ENCODE data around the gene VASH1. TPM values are rescaled to one million over a fixed set of nuclear protein-coding genes. Genes with fewer than 3 reads are reported as not detected.
"Not testable (repeated sequence)": the region's sequence is repeated elsewhere in the genome, so short reads cannot be mapped to it uniquely, and the experiment has no call there.

The VASH1 gene
- total RNA-seq, 3 donors from 2014 or later, result 5.6 to 7.8 (median 5.8) TPM

GRCh38 chr14:76716285-76716684 is 45.0 kb upstream of the VASH1 start:
- H3K27ac ChIP-seq, result no peak overlapping the region
- DNase-seq (ENCODE audit: low spot score in 2 of 2), result no peak
- H3K4me1 ChIP-seq, result no peaks in the 10 kb centered on the region
- H3K27me3 ChIP-seq, result no peaks in the 10 kb centered on the region
- no peaks in the 10 kb centered on the region for H3K9me3 ChIP-seq
- no peak overlapping the region for H3K4me3 ChIP-seq
- TF ChIP-seq CTCF (IDR thresholded peaks at IDR 0.05) (no peak), POLR2A (IDR thresholded peaks at IDR 0.05) (no peak), POLR2AphosphoS5 (IDR thresholded peaks at IDR 0.05) (no peak)
- no peaks in the 10 kb centered on the region for H3K36me3 ChIP-seq
- intact Hi-C loops (cut with DNase I; ENCODE audit: low total_unique reads), result no loop called here

- Histone ChIP-seq H3K27me3 (no peaks in the 10 kb centered on the region), H3K9me3 (no peaks in the 10 kb centered on the region), H3K4me3 (no peak overlapping the region), H3K4me1 (no peaks in the 10 kb centered on the region), H3K27ac (no peak overlapping the region), H3K36me3 (no peaks in the 10 kb centered on the region)
- TF ChIP-seq POLR2A (IDR thresholded peaks at IDR 0.05), result no peak
- no peak for TF ChIP-seq POLR2AphosphoS5 (IDR thresholded peaks at IDR 0.05)
- no peak for TF ChIP-seq CTCF (IDR thresholded peaks at IDR 0.05)
- intact Hi-C loops (cut with DNase I; ENCODE audit: low total_unique reads), result no loop called here
- DNase-seq (ENCODE audit: low spot score in 2 of 2), result no peak
Measured at GRCh38 chr14:76717508-76718290, 43.6 kb upstream of the VASH1 start.

GRCh38 chr14:76718306-76719040 is 42.8 kb upstream of the VASH1 start:
- Histone ChIP-seq H3K36me3 (no peaks in the 10 kb centered on the region), H3K9me3 (no peaks in the 10 kb centered on the region), H3K4me3 (no peak overlapping the region), H3K4me1 (no peaks in the 10 kb centered on the region), H3K27me3 (no peaks in the 10 kb centered on the region), H3K27ac (no peak overlapping the region)
- TF ChIP-seq POLR2AphosphoS5 (IDR thresholded peaks at IDR 0.05) (no peak), POLR2A (IDR thresholded peaks at IDR 0.05) (no peak), CTCF (IDR thresholded peaks at IDR 0.05) (no peak)
- DNase-seq (ENCODE audit: low spot score in 2 of 2), result no peak
- intact Hi-C loops (cut with DNase I; ENCODE audit: low total_unique reads), result no loop called here

GRCh38 chr14:76719666-76720065 is 41.6 kb upstream of the VASH1 start:
- H3K9me3 ChIP-seq, result no peaks in the 10 kb centered on the region
- H3K4me3 ChIP-seq, result no peak overlapping the region
- H3K27ac ChIP-seq, result peak overlapping the region in 1 of 2 donors; percentile 38
- DNase-seq (ENCODE audit: low spot score in 2 of 2), result no peak
- intact Hi-C loops (cut with DNase I; ENCODE audit: low total_unique reads), result no loop called here
- H3K27me3 ChIP-seq, result no peaks in the 10 kb centered on the region
- TF ChIP-seq POLR2A (IDR thresholded peaks at IDR 0.05) (no peak), POLR2AphosphoS5 (IDR thresholded peaks at IDR 0.05) (no peak), CTCF (IDR thresholded peaks at IDR 0.05) (no peak)
- no peaks in the 10 kb centered on the region for H3K4me1 ChIP-seq
- H3K36me3 ChIP-seq, result no peaks in the 10 kb centered on the region

GRCh38 chr14:76720382-76720813 is 40.9 kb upstream of the VASH1 start:
- Histone ChIP-seq H3K36me3 (no peaks in the 10 kb centered on the region), H3K4me3 (no peak overlapping the region), H3K9me3 (no peaks in the 10 kb centered on the region), H3K27ac (peak overlapping the region in 1 of 2 donors; percentile 38), H3K4me1 (no peaks in the 10 kb centered on the region), H3K27me3 (no peaks in the 10 kb centered on the region)
- DNase-seq (ENCODE audit: low spot score in 2 of 2), result peak in 1 of 2 donors; percentile 26
- TF ChIP-seq CTCF (IDR thresholded peaks at IDR 0.05) (no peak), POLR2AphosphoS5 (IDR thresholded peaks at IDR 0.05) (peak in 1 of 3 donors; percentile 24)
- intact Hi-C loops (cut with DNase I; ENCODE audit: low total_unique reads), result no loop called here

GRCh38 chr14:76721506-76721905 is 39.8 kb upstream of the VASH1 start:
- intact Hi-C loops (cut with DNase I; ENCODE audit: low total_unique reads); H3K36me3 ChIP-seq; H3K4me3 ChIP-seq; DNase-seq (ENCODE audit: low spot score in 2 of 2); H3K4me1 ChIP-seq; H3K27me3 ChIP-seq; H3K9me3 ChIP-seq; H3K27ac ChIP-seq: not testable (repeated sequence)

Data from breast epithelium (tissue), 4 donors.